OCI-LY7 (cell line): ENCODE results near the gene SLC12A8. TPM values are rescaled to one million over a fixed set of nuclear protein-coding genes. Genes with fewer than 3 reads are reported as not detected.

Experiments
- BruUV-seq: library from RNA; stranded (reverse); fragments of 400-500 nt; replicated peaks from 2 replicates; lab custom pipeline; 2021; lab: Mats Ljungman, UMichigan
- CTCF ChIA-PET: fragments of 300-600 bp; sonication (Branson Sonifier 250); formaldehyde crosslinking; loops from one replicate; lab custom pipeline; 2022; ENCODE audit warnings: antibody characterized with exemption; ENCODE audit not compliant: unreplicated experiment; lab: Charles Lee
- POLR2A ChIA-PET: fragments of 300-600 bp; sonication (Branson Sonifier 250); formaldehyde crosslinking; loops from one replicate; lab custom pipeline; 2022; ENCODE audit warnings: antibody characterized with exemption; lab: Charles Lee
- DNase-seq: peaks from one replicate; pipeline ENCODE4 v3.0.0-alpha.2; 2015; ENCODE audit warnings: low spot score
- H2AFZ ChIP-seq: fragments of 200-600 bp; sonication (generic), shearing (Covaris generic); 2 replicates; pipeline ENCODE4 v1.6.1; 2014; ENCODE audit warnings: mild to moderate bottlenecking, antibody characterized with exemption, low read length, moderate library complexity
- H3K27ac ChIP-seq: fragments of 200-600 bp; sonication (generic); 2 replicates; pipeline ENCODE4 v1.5.1; 2014; ENCODE audit warnings: mixed run types, low read depth, mild to moderate bottlenecking, moderate library complexity, low read length, inconsistent platforms; ENCODE audit not compliant: poor library complexity, severe bottlenecking
- H3K36me3 ChIP-seq: fragments of 200-600 bp; sonication (generic); 2 replicates; pipeline ENCODE4 v1.6.1; 2014; ENCODE audit warnings: mild to moderate bottlenecking, antibody characterized with exemption, low read length, moderate library complexity, mixed read lengths; ENCODE audit not compliant: insufficient read depth
- H3K4me1 ChIP-seq: fragments of 200-600 bp; sonication (generic); 2 replicates; pipeline ENCODE4 v1.5.1; 2014; ENCODE audit warnings: mild to moderate bottlenecking, low read length; ENCODE audit not compliant: insufficient read depth, poor library complexity, severe bottlenecking
- H3K4me2 ChIP-seq: fragments of 200-600 bp; sonication (generic); 2 replicates; pipeline ENCODE4 v1.6.1; 2014; ENCODE audit warnings: mild to moderate bottlenecking, low read length
- H3K4me3 ChIP-seq: fragments of 200-600 bp; sonication (generic); 2 replicates; pipeline ENCODE4 v1.5.1; 2014; ENCODE audit warnings: mild to moderate bottlenecking, low read depth, low read length; ENCODE audit not compliant: poor library complexity, severe bottlenecking
- H3K79me2 ChIP-seq: fragments of 200-600 bp; sonication (generic); 2 replicates; pipeline ENCODE4 v1.6.1; 2016; ENCODE audit warnings: low read depth, mild to moderate bottlenecking, low read length, moderate library complexity, mixed read lengths; ENCODE audit not compliant: insufficient read depth
- H3K9me2 ChIP-seq: fragments of 200-600 bp; sonication (generic); 2 replicates; pipeline ENCODE4 v1.6.1; 2016; ENCODE audit warnings: mild to moderate bottlenecking, low read length, mixed read lengths; ENCODE audit not compliant: insufficient read depth
- H3K9me3 ChIP-seq: fragments of 200-600 bp; sonication (generic); 2 replicates; pipeline ENCODE4 v1.6.1; 2014; ENCODE audit warnings: mild to moderate bottlenecking, mixed run types, low read length, mixed read lengths
- H4K20me1 ChIP-seq: fragments of 200-600 bp; sonication (generic); 2 replicates; pipeline ENCODE4 v1.6.1; 2014; ENCODE audit warnings: mild to moderate bottlenecking, antibody characterized with exemption, low read length, moderate library complexity, mixed read lengths; ENCODE audit not compliant: insufficient read depth
- CTCF ChIP-seq: fragments of 200-600 bp; sonication (generic); conservative IDR thresholded peaks from 2 replicates; pipeline ENCODE4 v1.5.1; 2014; ENCODE audit warnings: mild to moderate bottlenecking, antibody characterized with exemption, low read length, moderate library complexity, mixed read lengths
- EZH2phosphoT487 ChIP-seq: fragments of 200-600 bp; sonication (generic); IDR thresholded peaks from 2 replicates; pipeline ENCODE4 v1.6.1; 2018; ENCODE audit warnings: low read depth, borderline replicate concordance, mild to moderate bottlenecking, mixed run types, antibody characterized with exemption, low read length, moderate library complexity, mixed read lengths
- intact Hi-C: fragments of 100-400 bp; cut with micrococcal nuclease; formaldehyde crosslinking; loops from one replicate; pipeline ENCODE4 v1.10.0; 2022; ENCODE audit not compliant: unreplicated experiment
- total RNA-seq, 2 experiments: library from RNA; depleted of rRNA in 1 of 2; stranded (reverse); fragments of >200 nt in 1 of 2; shearing (Covaris generic) in 1 of 2; gene quantifications; 2 replicates each; pipeline ENCODE4 v1.2.3, GENCODE V29; 2014 to 2022

SLC12A8 gene
- total RNA-seq, 2 experiments from 2014 or later, result 0.84 to 1.0 TPM

DNA sequence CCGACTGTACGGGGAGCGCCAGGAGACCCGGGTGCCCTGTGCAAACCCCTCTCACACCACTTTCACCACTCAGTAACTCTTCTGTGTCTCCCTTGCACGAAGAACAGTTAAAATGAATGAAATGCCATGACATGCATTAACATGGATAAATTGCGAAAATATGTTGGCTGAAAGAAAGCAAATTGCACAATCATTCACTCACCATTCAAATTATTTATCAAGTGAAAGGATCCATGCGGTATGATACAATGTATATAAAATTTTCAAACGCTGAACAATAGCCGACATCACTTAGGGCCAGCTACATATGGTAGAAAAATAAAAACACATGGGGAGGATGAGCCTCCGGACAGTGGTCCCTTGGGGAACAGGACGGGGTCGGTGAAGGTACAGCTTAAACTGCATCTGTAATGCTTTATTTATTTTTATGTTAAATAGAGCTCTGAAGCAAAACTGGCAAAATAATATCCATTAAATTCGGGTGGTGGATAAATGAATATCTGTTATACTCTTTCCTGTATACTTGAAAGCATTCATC lies 45.9 kb downstream of the SLC12A8 start:
- Histone ChIP-seq H2AFZ (no peak overlapping the region), H3K9me2 (no peaks in the 10 kb centered on the region), H3K36me3 (no peaks in the 10 kb centered on the region), H3K79me2 (no peaks in the 10 kb centered on the region), H3K4me3 (no peak overlapping the region), H3K4me2 (no peak overlapping the region), H3K9me3 (no peaks in the 10 kb centered on the region), H4K20me1 (no peaks in the 10 kb centered on the region), H3K27ac (no peak overlapping the region), H3K4me1 (peaks cover 16% of the 10 kb centered on the region)
- intact Hi-C loops, result no loop called here
- BruUV-seq, result no TSS peak
- ChIA-PET CTCF (no interaction called here), POLR2A (no interaction called here)
- DNase-seq, result no peak
- TF ChIP-seq CTCF, result no peak
- TF ChIP-seq EZH2phosphoT487, result no peak

- no peak for TF ChIP-seq CTCF
- intact Hi-C loops, result no loop called here
- no TSS peak for BruUV-seq
These were observed 46.5 kb downstream of the SLC12A8 start for GRCh38 chr3:125165948-125166553.

DNA sequence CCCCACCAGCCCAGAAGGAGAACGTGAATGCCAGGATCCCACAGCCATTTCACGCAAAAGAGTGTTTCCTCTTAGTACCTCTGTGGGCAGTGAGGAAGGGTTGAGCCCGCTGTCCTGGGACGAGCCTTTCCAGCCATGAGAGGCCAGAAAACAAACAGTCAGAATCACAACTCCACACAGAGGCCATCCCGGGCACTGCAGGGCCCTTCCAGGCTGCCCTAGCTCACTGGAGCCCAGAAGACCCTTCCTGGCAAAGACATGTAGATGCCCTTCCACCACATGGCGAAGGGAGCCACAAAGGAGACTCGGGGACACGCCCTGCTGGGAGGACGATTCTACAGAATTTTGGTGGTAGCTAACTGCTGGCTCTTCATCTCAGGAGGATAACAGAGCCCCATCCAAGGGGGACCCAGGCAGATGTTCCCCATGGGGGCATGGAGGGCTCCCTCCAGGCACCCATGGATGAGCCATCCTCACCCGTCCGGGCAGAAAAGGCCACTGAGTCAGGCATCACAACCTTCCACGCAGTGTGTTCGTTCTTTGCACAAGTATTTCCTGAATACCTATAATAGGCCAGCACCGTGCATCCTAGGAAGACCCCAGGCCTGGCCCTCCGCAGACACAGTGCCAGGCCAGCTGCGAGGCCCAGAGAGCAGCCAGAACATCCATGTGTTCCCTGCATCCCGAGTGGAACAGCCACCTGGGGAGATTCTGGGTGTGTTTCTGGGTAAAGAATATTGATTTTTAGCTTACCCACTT lies 47.2 kb downstream of the SLC12A8 start:
- Histone ChIP-seq H3K4me1 (peaks cover 16% of the 10 kb centered on the region), H3K79me2 (no peaks in the 10 kb centered on the region), H2AFZ (peak overlapping the region; percentile 99), H3K4me2 (no peak overlapping the region), H3K4me3 (no peak overlapping the region), H4K20me1 (no peaks in the 10 kb centered on the region), H3K36me3 (no peaks in the 10 kb centered on the region), H3K27ac (no peak overlapping the region), H3K9me3 (no peaks in the 10 kb centered on the region), H3K9me2 (no peaks in the 10 kb centered on the region)
- DNase-seq, result peak; percentile 15
- ChIA-PET CTCF (no interaction called here), POLR2A (no interaction called here)
- TF ChIP-seq EZH2phosphoT487 (no peak), CTCF (peak; percentile 63)
- no TSS peak for BruUV-seq
- intact Hi-C loops, result no loop called here

More at GRCh38 chr3:125165948-125166553, 46.5 kb downstream of the SLC12A8 start:
- POLR2A ChIA-PET, result no interaction called here
- Histone ChIP-seq H3K36me3 (no peaks in the 10 kb centered on the region), H2AFZ (no peak overlapping the region), H3K79me2 (no peaks in the 10 kb centered on the region), H3K27ac (no peak overlapping the region), H3K9me2 (no peaks in the 10 kb centered on the region), H3K4me2 (no peak overlapping the region), H4K20me1 (no peaks in the 10 kb centered on the region), H3K4me1 (peaks cover 16% of the 10 kb centered on the region), H3K4me3 (no peak overlapping the region), H3K9me3 (no peaks in the 10 kb centered on the region)
- CTCF ChIA-PET, result no interaction called here
- DNase-seq, result no peak
